Parathyroid adenoma (tissue), 2 donors: ENCODE results near the gene DISP2.

Experiments used
- H2AFZ ChIP-seq: fragments of 300-600 bp; sonication (generic); one replicate; pipeline ENCODE4 v1.7.0; 2017; ENCODE audit warnings: antibody characterized with exemption, mild to moderate bottlenecking
- H3K27ac ChIP-seq: fragments of 300-600 bp; sonication (generic); one replicate; pipeline ENCODE4 v1.7.0; 2017
- H3K27me3 ChIP-seq: fragments of 300-600 bp; sonication (generic); one replicate; pipeline ENCODE4 v1.7.0; 2017; ENCODE audit warnings: low read length; ENCODE audit not compliant: control insufficient read depth, insufficient read depth
- H3K36me3 ChIP-seq: fragments of 300-600 bp; sonication (generic); one replicate; pipeline ENCODE4 v1.7.0; 2017; ENCODE audit warnings: low read length; ENCODE audit not compliant: control insufficient read depth, insufficient read depth
- H3K4me1 ChIP-seq: fragments of 300-600 bp; sonication (generic); one replicate; pipeline ENCODE4 v1.7.0; 2017; ENCODE audit warnings: control low read depth
- H3K4me2 ChIP-seq: fragments of 300-600 bp; sonication (generic); one replicate; pipeline ENCODE4 v1.7.0; 2017; ENCODE audit warnings: low read length
- H3K4me3 ChIP-seq: fragments of 300-600 bp; sonication (generic); one replicate; pipeline ENCODE4 v1.7.0; 2017; ENCODE audit warnings: low read depth, low read length
- H3K79me2 ChIP-seq: fragments of 300-600 bp; sonication (generic); one replicate; pipeline ENCODE4 v1.7.0; 2017; ENCODE audit warnings: control low read depth
- H3K9ac ChIP-seq: fragments of 300-600 bp; sonication (generic); one replicate; pipeline ENCODE4 v1.7.0; 2017; ENCODE audit warnings: mild to moderate bottlenecking
- H3K9me3 ChIP-seq: fragments of 300-600 bp; sonication (generic); one replicate; pipeline ENCODE4 v1.7.0; 2017; ENCODE audit warnings: low read length; ENCODE audit not compliant: control insufficient read depth
- TF ChIP-seq, protein P1 (sequence below): fragments of 300-600 bp; sonication (generic); IDR thresholded peaks from one replicate; pipeline ENCODE4 v1.7.0; 2017; ENCODE audit warnings: antibody characterized with exemption, mild to moderate bottlenecking
- donor health status: primary hyperparathyroidism.

DISP2 gene

DNA sequence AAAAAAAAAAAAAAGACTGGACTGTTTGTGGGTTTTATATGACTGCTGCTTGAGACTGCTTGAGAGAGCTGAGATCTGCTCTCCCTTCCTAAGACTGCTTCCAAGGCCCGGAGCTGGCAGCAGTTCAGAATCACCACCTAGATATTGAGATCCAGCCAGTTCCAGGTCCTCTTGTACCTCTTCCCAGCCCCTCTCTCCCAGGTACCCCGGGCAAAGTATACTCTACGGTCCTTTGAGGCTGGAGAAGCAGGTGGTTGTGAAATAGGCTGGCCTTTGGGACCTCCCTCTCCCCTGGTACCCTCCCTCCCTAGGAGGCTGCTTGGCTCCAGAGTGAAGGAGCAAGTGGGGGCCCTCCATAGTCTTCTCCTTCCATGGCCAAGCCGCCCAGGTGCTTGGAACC, 70.2 kb downstream of the DISP2 start:
- Histone ChIP-seq H3K36me3 (no peaks in the 10 kb centered on the region), H3K4me3 (no peak overlapping the region), H3K4me2 (no peak overlapping the region), H3K9ac (no peak overlapping the region), H3K27me3 (no peaks in the 10 kb centered on the region), H2AFZ (no peak overlapping the region), H3K79me2 (no peaks in the 10 kb centered on the region), H3K9me3 (no peaks in the 10 kb centered on the region), H3K4me1 (no peaks in the 10 kb centered on the region), H3K27ac (no peak overlapping the region)
- TF ChIP-seq, protein P1, sequence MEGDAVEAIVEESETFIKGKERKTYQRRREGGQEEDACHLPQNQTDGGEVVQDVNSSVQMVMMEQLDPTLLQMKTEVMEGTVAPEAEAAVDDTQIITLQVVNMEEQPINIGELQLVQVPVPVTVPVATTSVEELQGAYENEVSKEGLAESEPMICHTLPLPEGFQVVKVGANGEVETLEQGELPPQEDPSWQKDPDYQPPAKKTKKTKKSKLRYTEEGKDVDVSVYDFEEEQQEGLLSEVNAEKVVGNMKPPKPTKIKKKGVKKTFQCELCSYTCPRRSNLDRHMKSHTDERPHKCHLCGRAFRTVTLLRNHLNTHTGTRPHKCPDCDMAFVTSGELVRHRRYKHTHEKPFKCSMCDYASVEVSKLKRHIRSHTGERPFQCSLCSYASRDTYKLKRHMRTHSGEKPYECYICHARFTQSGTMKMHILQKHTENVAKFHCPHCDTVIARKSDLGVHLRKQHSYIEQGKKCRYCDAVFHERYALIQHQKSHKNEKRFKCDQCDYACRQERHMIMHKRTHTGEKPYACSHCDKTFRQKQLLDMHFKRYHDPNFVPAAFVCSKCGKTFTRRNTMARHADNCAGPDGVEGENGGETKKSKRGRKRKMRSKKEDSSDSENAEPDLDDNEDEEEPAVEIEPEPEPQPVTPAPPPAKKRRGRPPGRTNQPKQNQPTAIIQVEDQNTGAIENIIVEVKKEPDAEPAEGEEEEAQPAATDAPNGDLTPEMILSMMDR, result no peak
